ENCODE data around the gene NFATC2.

GRCh38 chr20:51374456-51374830 lies 168.1 kb downstream of the NFATC2 start:
- no peak for TF ChIP-seq POLR2A (IDR thresholded peaks at IDR 0.05)
- no peak for TF ChIP-seq CTCF (IDR thresholded peaks at IDR 0.05)

Measured in uterus (tissue), 2 donors.